OCI-LY3 (cell line): ENCODE results near the gene EPHA1.

Source experiments
- H2AFZ ChIP-seq: fragments of 200-600, 300-600 bp; shearing (Covaris generic); 2 replicates; pipeline ENCODE4 v1.6.0; 2014; ENCODE audit warnings: antibody characterized with exemption, low read depth, low read length
- H3K27ac ChIP-seq: fragments of 200-600, 300-600 bp; sonication (generic); 2 replicates; pipeline ENCODE4 v1.5.1; 2014; ENCODE audit warnings: mild to moderate bottlenecking, low read length, moderate library complexity, mixed read lengths
- H3K27me3 ChIP-seq: fragments of 200-600, 300-600 bp; sonication (generic); 2 replicates; pipeline ENCODE4 v1.6.1; 2014; ENCODE audit warnings: low read depth, low read length, mixed read lengths
- H3K36me3 ChIP-seq: fragments of 200-600, 300-600 bp; sonication (generic); replicated peaks from 2 replicates; pipeline ENCODE3; 2014; ENCODE audit warnings: low read depth, low read length, mixed read lengths
- H3K4me1 ChIP-seq: fragments of 300-600, 200-600 bp; sonication (generic); 2 replicates; pipeline ENCODE4 v1.6.1; 2014; ENCODE audit warnings: low read length, mixed read lengths
- H3K4me2 ChIP-seq: fragments of 200-600, 300-600 bp; sonication (generic); 2 replicates; pipeline ENCODE4 v1.6.1; 2014; ENCODE audit warnings: low read length, mixed read lengths
- H3K4me3 ChIP-seq: fragments of 300-600, 200-600 bp; sonication (generic); 2 replicates; pipeline ENCODE4 v1.5.1; 2014; ENCODE audit warnings: antibody characterized with exemption, mild to moderate bottlenecking, low read length, moderate library complexity
- H3K79me2 ChIP-seq: fragments of 300-600, 200-600 bp; shearing (Covaris generic); 2 replicates; pipeline ENCODE4 v1.6.1; 2014; ENCODE audit warnings: mild to moderate bottlenecking, low read length, mixed read lengths
- H3K9ac ChIP-seq: fragments of 300-600, 200-600 bp; shearing (Covaris generic); 2 replicates; pipeline ENCODE4 v1.6.0; 2014; ENCODE audit warnings: mild to moderate bottlenecking, low read length, moderate library complexity
- H3K9me3 ChIP-seq: fragments of 200-600, 300-600 bp; shearing (Covaris generic); 2 replicates; pipeline ENCODE4 v1.6.1; 2014; ENCODE audit warnings: low read length, mixed read lengths; ENCODE audit not compliant: insufficient read depth
- H4K20me1 ChIP-seq: fragments of 200-600, 300-600 bp; sonication (generic); 2 replicates; pipeline ENCODE4 v1.6.1; 2016; ENCODE audit warnings: low read length, mixed read lengths; ENCODE audit not compliant: insufficient read depth
- EZH2phosphoT487 ChIP-seq: fragments of 200-600 bp; shearing (Covaris generic); IDR thresholded peaks from 2 replicates; pipeline ENCODE4 v1.6.1; 2018; ENCODE audit warnings: antibody characterized with exemption, mixed run types, low read depth
- TF ChIP-seq, protein P1 (sequence below): fragments of 200-600, 300-600 bp; sonication (generic); IDR thresholded peaks from 2 replicates; pipeline ENCODE4 v1.5.1; 2014; ENCODE audit warnings: antibody characterized with exemption, low read length, low read depth

Gene EPHA1

DNA sequence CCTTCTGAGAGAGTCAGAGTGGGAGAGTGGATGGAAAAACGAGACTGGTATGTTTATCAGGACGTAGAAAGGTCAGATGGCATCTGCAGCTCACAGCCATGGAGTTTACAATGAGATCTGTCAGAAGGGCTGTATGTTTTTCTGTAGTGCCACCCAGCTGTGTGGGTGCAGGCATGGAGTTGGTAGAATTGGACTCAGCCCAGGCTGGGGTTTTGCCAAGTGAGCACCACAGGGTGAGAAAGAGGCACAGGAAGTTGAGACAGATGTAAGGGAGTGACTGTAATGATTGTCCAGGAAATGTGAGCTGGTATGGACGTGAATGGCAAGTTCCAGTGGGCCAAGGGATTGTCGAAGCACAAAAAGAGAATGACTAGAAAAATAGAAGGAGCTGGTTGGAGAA is 36.6 kb downstream of the EPHA1 start:
- H4K20me1 ChIP-seq: no peaks in the 10 kb centered on the region
- no peaks in the 10 kb centered on the region for H3K36me3 ChIP-seq
- H3K4me2 ChIP-seq: no peak overlapping the region
- TF ChIP-seq, protein P1, sequence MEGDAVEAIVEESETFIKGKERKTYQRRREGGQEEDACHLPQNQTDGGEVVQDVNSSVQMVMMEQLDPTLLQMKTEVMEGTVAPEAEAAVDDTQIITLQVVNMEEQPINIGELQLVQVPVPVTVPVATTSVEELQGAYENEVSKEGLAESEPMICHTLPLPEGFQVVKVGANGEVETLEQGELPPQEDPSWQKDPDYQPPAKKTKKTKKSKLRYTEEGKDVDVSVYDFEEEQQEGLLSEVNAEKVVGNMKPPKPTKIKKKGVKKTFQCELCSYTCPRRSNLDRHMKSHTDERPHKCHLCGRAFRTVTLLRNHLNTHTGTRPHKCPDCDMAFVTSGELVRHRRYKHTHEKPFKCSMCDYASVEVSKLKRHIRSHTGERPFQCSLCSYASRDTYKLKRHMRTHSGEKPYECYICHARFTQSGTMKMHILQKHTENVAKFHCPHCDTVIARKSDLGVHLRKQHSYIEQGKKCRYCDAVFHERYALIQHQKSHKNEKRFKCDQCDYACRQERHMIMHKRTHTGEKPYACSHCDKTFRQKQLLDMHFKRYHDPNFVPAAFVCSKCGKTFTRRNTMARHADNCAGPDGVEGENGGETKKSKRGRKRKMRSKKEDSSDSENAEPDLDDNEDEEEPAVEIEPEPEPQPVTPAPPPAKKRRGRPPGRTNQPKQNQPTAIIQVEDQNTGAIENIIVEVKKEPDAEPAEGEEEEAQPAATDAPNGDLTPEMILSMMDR: no peak
- TF ChIP-seq EZH2phosphoT487: no peak
- peaks cover 17% of the 10 kb centered on the region for H3K27me3 ChIP-seq
- H3K4me3 ChIP-seq: no peak overlapping the region
- no peak overlapping the region for H3K27ac ChIP-seq
- peaks cover 6% of the 10 kb centered on the region; the same call in 1 of the 2 replicates for H3K4me1 ChIP-seq
- no peak overlapping the region for H3K9ac ChIP-seq
- no peaks in the 10 kb centered on the region for H3K79me2 ChIP-seq
- H2AFZ ChIP-seq: no peak overlapping the region
- no peaks in the 10 kb centered on the region for H3K9me3 ChIP-seq

DNA sequence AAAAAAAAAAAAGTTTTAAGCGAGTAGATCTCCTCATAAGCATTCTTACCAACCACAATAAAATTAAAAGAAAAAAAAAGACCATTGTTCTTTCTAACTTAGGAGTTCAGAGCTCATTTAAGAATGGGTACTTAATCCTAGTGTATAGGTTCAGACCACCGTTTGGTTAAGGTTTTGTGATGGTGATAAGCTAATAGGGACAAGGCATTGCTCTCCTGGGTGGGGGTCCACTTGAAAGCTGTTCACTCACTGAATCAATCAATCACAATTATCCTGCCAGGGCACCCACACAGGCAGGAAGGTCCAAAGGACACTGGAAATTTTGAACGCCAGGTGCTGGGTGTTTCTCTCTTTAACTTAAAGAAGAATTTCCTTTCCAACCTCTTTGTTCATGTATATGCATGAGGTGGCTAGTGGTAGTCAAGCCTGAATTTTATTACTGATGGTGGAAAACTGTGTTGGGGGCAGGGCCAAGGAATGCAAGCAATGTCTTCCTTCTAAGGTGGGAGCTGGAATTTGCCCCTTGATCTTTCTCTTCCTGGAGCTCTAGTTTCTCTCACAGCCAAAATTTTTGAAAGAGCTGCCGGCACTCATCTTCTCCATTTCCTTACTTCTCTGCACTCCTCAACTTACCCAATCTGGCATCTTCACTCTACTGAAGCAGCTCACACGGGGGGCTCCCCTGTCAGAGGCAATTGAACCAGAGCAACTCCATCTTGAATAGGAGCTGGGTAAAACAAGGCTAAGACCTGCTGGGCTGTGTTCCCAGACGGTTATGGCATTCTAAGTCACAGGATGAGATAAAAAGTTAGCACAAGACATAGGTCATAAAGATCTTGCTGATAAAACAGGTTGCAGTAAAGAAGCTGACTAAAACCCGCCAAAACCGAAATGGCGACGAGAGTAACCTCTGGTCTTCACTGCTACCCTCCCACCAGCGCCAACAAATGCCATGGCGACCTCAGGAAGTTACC is 38.7 kb downstream of the EPHA1 start:
- H3K4me1 ChIP-seq: peaks cover 6% of the 10 kb centered on the region; the same call in 1 of the 2 replicates

GRCh38 chr7:143368387-143368786 is 40.3 kb downstream of the EPHA1 start:
- TF ChIP-seq EZH2phosphoT487: no peak
- TF ChIP-seq, protein P1: no peak
- Histone ChIP-seq H3K4me2 (no peak overlapping the region), H3K27ac (no peak overlapping the region), H3K79me2 (no peaks in the 10 kb centered on the region), H2AFZ (no peak overlapping the region), H3K4me1 (no peaks in the 10 kb centered on the region), H3K9ac (no peak overlapping the region), H3K36me3 (no peaks in the 10 kb centered on the region), H3K27me3 (peaks cover 42% of the 10 kb centered on the region), H3K4me3 (no peak overlapping the region), H4K20me1 (no peaks in the 10 kb centered on the region), H3K9me3 (no peaks in the 10 kb centered on the region)

More for the DNA sequence above, 38.7 kb downstream of the EPHA1 start:
- Histone ChIP-seq H3K27ac (no peak overlapping the region), H3K4me2 (no peak overlapping the region), H3K9ac (no peak overlapping the region), H3K9me3 (no peaks in the 10 kb centered on the region), H4K20me1 (no peaks in the 10 kb centered on the region), H2AFZ (no peak overlapping the region), H3K36me3 (no peaks in the 10 kb centered on the region), H3K27me3 (peaks cover 26% of the 10 kb centered on the region), H3K4me3 (no peak overlapping the region), H3K79me2 (no peaks in the 10 kb centered on the region)
- TF ChIP-seq EZH2phosphoT487: no peak
- TF ChIP-seq, protein P1: no peak

- peaks cover under 1% of the 10 kb centered on the region for H3K4me1 ChIP-seq
- H3K9ac ChIP-seq: no peak overlapping the region
- TF ChIP-seq, protein P1: no peak
- TF ChIP-seq EZH2phosphoT487: no peak
- H2AFZ ChIP-seq: no peak overlapping the region
- no peak overlapping the region for H3K4me3 ChIP-seq
- no peaks in the 10 kb centered on the region for H4K20me1 ChIP-seq
- H3K27ac ChIP-seq: no peak overlapping the region
- no peaks in the 10 kb centered on the region for H3K79me2 ChIP-seq
- peaks cover 46% of the 10 kb centered on the region for H3K27me3 ChIP-seq
- no peaks in the 10 kb centered on the region for H3K9me3 ChIP-seq
- no peak overlapping the region for H3K4me2 ChIP-seq
- no peaks in the 10 kb centered on the region for H3K36me3 ChIP-seq
These were observed 40.7 kb downstream of the EPHA1 start for GRCh38 chr7:143367972-143368371.
